ELF-1 (cell line): ENCODE measurements around the gene BMP8A.
"Not testable (repeated sequence)": the region's sequence is repeated elsewhere in the genome, so short reads cannot be mapped to it uniquely, and the experiment has no call there.

Experiments
- DNase-seq: peaks from one replicate; pipeline ENCODE4 v3.0.0-alpha.2; 2016; ENCODE audit warnings: low read depth, low spot score

Gene BMP8A

GRCh38 chr1:39483276-39483675 is 8.2 kb upstream of the BMP8A start:
- DNase-seq, result no peak

- DNase-seq, result no peak
Measured at GRCh38 chr1:39484564-39484963, 6.9 kb upstream of the BMP8A start.

GRCh38 chr1:39485046-39485803 is 6.2 kb upstream of the BMP8A start:
- DNase-seq, result no peak

GRCh38 chr1:39488012-39488545 is 3.4 kb upstream of the BMP8A start:
- no peak for DNase-seq

- DNase-seq, result no peak
Measured at GRCh38 chr1:39488793-39489566, 2.5 kb upstream of the BMP8A start.

GRCh38 chr1:39489567-39490239 is 1.7 kb upstream of the BMP8A start:
- DNase-seq, result no peak

GRCh38 chr1:39490596-39491145 is 765 bp upstream of the BMP8A start:
- DNase-seq, result peak; percentile 35

GRCh38 chr1:39492118-39493042 is 944 bp downstream of the BMP8A start:
- DNase-seq, result not testable (repeated sequence)

- DNase-seq, result not testable (repeated sequence)
Measured at GRCh38 chr1:39493043-39493810, 1.8 kb downstream of the BMP8A start.

- DNase-seq, result no peak
Measured at GRCh38 chr1:39494671-39495410, 3.4 kb downstream of the BMP8A start.

- DNase-seq, result not testable (repeated sequence)
Measured at GRCh38 chr1:39496520-39496919, 5.1 kb downstream of the BMP8A start.

GRCh38 chr1:39497585-39497984 is 6.1 kb downstream of the BMP8A start:
- no peak for DNase-seq

GRCh38 chr1:39498096-39498710 is 6.8 kb downstream of the BMP8A start:
- not testable (repeated sequence) for DNase-seq

- DNase-seq, result not testable (repeated sequence)
Measured at GRCh38 chr1:39498821-39499220, 7.4 kb downstream of the BMP8A start.

- DNase-seq, result no peak
Measured at GRCh38 chr1:39499668-39500067, 8.2 kb downstream of the BMP8A start.

GRCh38 chr1:39500862-39501389 is 9.5 kb downstream of the BMP8A start:
- DNase-seq, result peak; percentile 28

GRCh38 chr1:39501666-39502065 is 10.2 kb downstream of the BMP8A start:
- no peak for DNase-seq

GRCh38 chr1:39504436-39504835 is 13.0 kb downstream of the BMP8A start:
- not testable (repeated sequence) for DNase-seq
